Measurements from ENCODE around the gene ZNF862.

The ZNF862 gene

DNA sequence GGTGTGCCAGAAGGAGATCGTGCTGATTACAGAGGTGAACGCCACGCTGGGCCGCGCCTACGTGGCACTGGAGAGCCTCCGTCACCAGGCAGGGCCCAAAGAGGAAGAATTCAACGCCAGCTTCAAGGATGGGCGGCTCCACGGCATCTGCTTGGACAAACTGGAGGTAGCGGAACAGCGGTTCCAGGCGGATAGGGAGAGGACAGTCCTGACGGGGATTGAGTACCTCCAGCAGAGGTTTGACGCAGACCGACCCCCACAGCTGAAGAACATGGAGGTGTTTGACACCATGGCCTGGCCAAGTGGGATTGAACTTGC, 23.5 kb downstream of the ZNF862 start:
- no peak for ATAC-seq (ENCODE audit: insufficient read depth, low read depth)
- no peak overlapping the region for H3K4me2 ChIP-seq (ENCODE audit: insufficient read depth, low read length)
- H3K27ac ChIP-seq (ENCODE audit: low read length): no peak overlapping the region
- H3K79me2 ChIP-seq (ENCODE audit: insufficient read depth, low read length): no peaks in the 10 kb centered on the region
- no peak overlapping the region for H3K9ac ChIP-seq (ENCODE audit: low read depth, low read length)
- no peaks in the 10 kb centered on the region for H3K27me3 ChIP-seq (ENCODE audit: insufficient read depth, low read length, poor library complexity)
- no peak for DNase-seq
- peaks cover 44% of the 10 kb centered on the region for H3K4me1 ChIP-seq (ENCODE audit: insufficient read depth, low read length)
- H3K4me3 ChIP-seq (ENCODE audit: low read depth in 1 of 2, low read length in 2 of 2): no peak overlapping the region
- TF ChIP-seq, protein P1, sequence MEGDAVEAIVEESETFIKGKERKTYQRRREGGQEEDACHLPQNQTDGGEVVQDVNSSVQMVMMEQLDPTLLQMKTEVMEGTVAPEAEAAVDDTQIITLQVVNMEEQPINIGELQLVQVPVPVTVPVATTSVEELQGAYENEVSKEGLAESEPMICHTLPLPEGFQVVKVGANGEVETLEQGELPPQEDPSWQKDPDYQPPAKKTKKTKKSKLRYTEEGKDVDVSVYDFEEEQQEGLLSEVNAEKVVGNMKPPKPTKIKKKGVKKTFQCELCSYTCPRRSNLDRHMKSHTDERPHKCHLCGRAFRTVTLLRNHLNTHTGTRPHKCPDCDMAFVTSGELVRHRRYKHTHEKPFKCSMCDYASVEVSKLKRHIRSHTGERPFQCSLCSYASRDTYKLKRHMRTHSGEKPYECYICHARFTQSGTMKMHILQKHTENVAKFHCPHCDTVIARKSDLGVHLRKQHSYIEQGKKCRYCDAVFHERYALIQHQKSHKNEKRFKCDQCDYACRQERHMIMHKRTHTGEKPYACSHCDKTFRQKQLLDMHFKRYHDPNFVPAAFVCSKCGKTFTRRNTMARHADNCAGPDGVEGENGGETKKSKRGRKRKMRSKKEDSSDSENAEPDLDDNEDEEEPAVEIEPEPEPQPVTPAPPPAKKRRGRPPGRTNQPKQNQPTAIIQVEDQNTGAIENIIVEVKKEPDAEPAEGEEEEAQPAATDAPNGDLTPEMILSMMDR (IDR thresholded peaks at IDR 0.05; ENCODE audit: borderline replicate concordance, extremely low read depth, low read length, poor library complexity, severe bottlenecking): no peak
- no peak for TF ChIP-seq EZH2 (IDR thresholded peaks at IDR 0.05; ENCODE audit: borderline replicate concordance, low read depth, low read length, severe bottlenecking)
- peaks cover 70% of the 10 kb centered on the region for H3K36me3 ChIP-seq (ENCODE audit: insufficient read depth, low read length)
- H2AFZ ChIP-seq (ENCODE audit: low read depth, low read length): no peak overlapping the region
- H3K9me3 ChIP-seq (ENCODE audit: insufficient read depth, low read length, severe bottlenecking): no peaks in the 10 kb centered on the region
- no peaks in the 10 kb centered on the region for H4K20me1 ChIP-seq (ENCODE audit: insufficient read depth, low read length)

DNA sequence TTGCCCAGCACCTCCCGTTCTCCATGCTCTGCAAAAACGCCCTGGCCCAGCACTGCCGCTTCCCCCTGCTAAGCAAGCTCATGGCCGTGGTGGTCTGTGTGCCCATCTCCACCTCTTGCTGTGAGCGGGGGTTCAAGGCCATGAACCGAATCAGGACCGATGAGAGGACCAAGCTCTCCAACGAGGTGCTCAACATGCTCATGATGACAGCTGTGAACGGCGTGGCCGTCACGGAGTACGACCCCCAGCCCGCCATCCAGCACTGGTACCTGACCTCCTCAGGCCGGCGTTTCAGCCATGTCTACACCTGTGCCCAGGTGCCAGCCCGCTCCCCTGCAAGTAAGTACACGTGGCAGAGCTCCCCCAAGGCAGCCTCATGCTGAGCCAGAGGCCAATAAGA, 24.0 kb downstream of the ZNF862 start:
- Histone ChIP-seq H3K79me2 (ENCODE audit: insufficient read depth, low read length) (no peaks in the 10 kb centered on the region), H3K36me3 (ENCODE audit: insufficient read depth, low read length) (peaks cover 70% of the 10 kb centered on the region), H4K20me1 (ENCODE audit: insufficient read depth, low read length) (no peaks in the 10 kb centered on the region), H3K4me2 (ENCODE audit: insufficient read depth, low read length) (no peak overlapping the region), H3K4me1 (ENCODE audit: insufficient read depth, low read length) (peaks cover 44% of the 10 kb centered on the region), H3K4me3 (ENCODE audit: low read depth in 1 of 2, low read length in 2 of 2) (no peak overlapping the region), H3K27me3 (ENCODE audit: insufficient read depth, low read length, poor library complexity) (no peaks in the 10 kb centered on the region), H3K9me3 (ENCODE audit: insufficient read depth, low read length, severe bottlenecking) (no peaks in the 10 kb centered on the region), H3K9ac (ENCODE audit: low read depth, low read length) (no peak overlapping the region), H2AFZ (ENCODE audit: low read depth, low read length) (no peak overlapping the region), H3K27ac (ENCODE audit: low read length) (no peak overlapping the region)
- ATAC-seq (ENCODE audit: insufficient read depth, low read depth): no peak
- no peak for TF ChIP-seq EZH2 (IDR thresholded peaks at IDR 0.05; ENCODE audit: borderline replicate concordance, low read depth, low read length, severe bottlenecking)
- TF ChIP-seq, protein P1 (IDR thresholded peaks at IDR 0.05; ENCODE audit: borderline replicate concordance, extremely low read depth, low read length, poor library complexity, severe bottlenecking): no peak
- DNase-seq: no peak

DNA sequence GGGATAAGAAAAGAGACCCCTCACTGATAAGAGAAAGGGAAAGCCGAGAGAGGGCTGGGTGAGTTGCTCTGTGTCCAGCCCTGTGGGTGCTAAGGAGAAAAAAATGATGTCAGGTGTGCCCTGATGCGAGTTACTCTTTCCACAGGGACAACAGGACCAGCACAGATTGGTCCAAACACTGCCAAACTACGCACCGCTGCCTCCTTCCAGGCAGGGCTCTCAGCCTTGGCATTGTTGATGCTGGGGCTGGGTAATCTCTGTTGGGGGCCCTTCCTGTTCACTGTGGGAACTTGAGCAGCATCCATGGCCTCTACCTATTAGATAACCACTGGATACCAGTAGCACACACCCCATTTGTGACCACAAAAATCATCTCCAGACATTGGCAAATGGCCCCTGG, 25.3 kb downstream of the ZNF862 start:
- H3K27ac ChIP-seq (ENCODE audit: low read length): peak overlapping the region; percentile 97
- peaks cover 76% of the 10 kb centered on the region for H3K36me3 ChIP-seq (ENCODE audit: insufficient read depth, low read length)
- H3K4me2 ChIP-seq (ENCODE audit: insufficient read depth, low read length): no peak overlapping the region
- no peak overlapping the region for H2AFZ ChIP-seq (ENCODE audit: low read depth, low read length)
- ATAC-seq (ENCODE audit: insufficient read depth, low read depth) (no peak), DNase-seq (no peak)
- no peaks in the 10 kb centered on the region for H3K27me3 ChIP-seq (ENCODE audit: insufficient read depth, low read length, poor library complexity)
- H3K9ac ChIP-seq (ENCODE audit: low read depth, low read length): no peak overlapping the region
- H4K20me1 ChIP-seq (ENCODE audit: insufficient read depth, low read length): no peaks in the 10 kb centered on the region
- TF ChIP-seq, protein P1 (IDR thresholded peaks at IDR 0.05; ENCODE audit: borderline replicate concordance, extremely low read depth, low read length, poor library complexity, severe bottlenecking): no peak
- TF ChIP-seq EZH2 (IDR thresholded peaks at IDR 0.05; ENCODE audit: borderline replicate concordance, low read depth, low read length, severe bottlenecking): no peak
- H3K9me3 ChIP-seq (ENCODE audit: insufficient read depth, low read length, severe bottlenecking): no peaks in the 10 kb centered on the region
- peaks cover 49% of the 10 kb centered on the region for H3K4me1 ChIP-seq (ENCODE audit: insufficient read depth, low read length)
- H3K4me3 ChIP-seq (ENCODE audit: low read depth in 1 of 2, low read length in 2 of 2): no peak overlapping the region
- H3K79me2 ChIP-seq (ENCODE audit: insufficient read depth, low read length): no peaks in the 10 kb centered on the region

DNA sequence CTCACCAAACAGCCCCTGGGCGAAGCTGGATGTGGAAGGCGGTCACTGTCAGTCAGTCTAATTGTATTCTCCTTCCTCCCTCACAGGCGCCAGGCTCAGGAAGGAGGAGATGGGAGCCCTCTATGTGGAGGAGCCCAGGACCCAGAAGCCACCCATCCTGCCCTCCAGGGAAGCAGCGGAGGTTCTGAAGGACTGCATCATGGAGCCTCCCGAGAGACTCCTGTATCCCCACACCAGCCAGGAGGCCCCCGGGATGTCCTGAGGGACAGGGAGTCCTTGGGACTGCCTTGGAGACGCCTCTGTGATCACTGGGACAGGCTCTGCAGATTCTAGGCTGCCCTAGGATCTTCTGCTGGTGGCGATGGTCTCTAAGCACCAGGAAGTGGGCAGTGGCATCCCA, 25.8 kb downstream of the ZNF862 start:
- no peak for TF ChIP-seq EZH2 (IDR thresholded peaks at IDR 0.05; ENCODE audit: borderline replicate concordance, low read depth, low read length, severe bottlenecking)
- TF ChIP-seq, protein P1 (IDR thresholded peaks at IDR 0.05; ENCODE audit: borderline replicate concordance, extremely low read depth, low read length, poor library complexity, severe bottlenecking): no peak

More for the DNA sequence above, 25.8 kb downstream of the ZNF862 start:
- no peak overlapping the region for H3K4me2 ChIP-seq (ENCODE audit: insufficient read depth, low read length)
- H3K79me2 ChIP-seq (ENCODE audit: insufficient read depth, low read length): no peaks in the 10 kb centered on the region
- H3K36me3 ChIP-seq (ENCODE audit: insufficient read depth, low read length): peaks cover 79% of the 10 kb centered on the region
- H3K9me3 ChIP-seq (ENCODE audit: insufficient read depth, low read length, severe bottlenecking): no peaks in the 10 kb centered on the region
- H3K4me3 ChIP-seq (ENCODE audit: low read depth in 1 of 2, low read length in 2 of 2): no peak overlapping the region
- DNase-seq: no peak
- no peak for ATAC-seq (ENCODE audit: insufficient read depth, low read depth)
- peak overlapping the region; percentile 97 for H3K27ac ChIP-seq (ENCODE audit: low read length)
- H4K20me1 ChIP-seq (ENCODE audit: insufficient read depth, low read length): no peaks in the 10 kb centered on the region
- no peak overlapping the region for H2AFZ ChIP-seq (ENCODE audit: low read depth, low read length)
- peaks cover 54% of the 10 kb centered on the region for H3K4me1 ChIP-seq (ENCODE audit: insufficient read depth, low read length)
- 0 out of 2 replicates have a peak overlapping the region, but pooled peaks have one; percentile 56 for H3K9ac ChIP-seq (ENCODE audit: low read depth, low read length)
- H3K27me3 ChIP-seq (ENCODE audit: insufficient read depth, low read length, poor library complexity): no peaks in the 10 kb centered on the region
